Spleen (tissue), 11 donors: ENCODE data around the gene ABHD16B. TPM values are rescaled to one million over a fixed set of nuclear protein-coding genes. Genes with fewer than 3 reads are reported as not detected.
"Not testable (repeated sequence)": the region's sequence is repeated elsewhere in the genome, so short reads cannot be mapped to it uniquely, and the experiment has no call there.

Experiments used
- DNase-seq: peaks from one replicate; pipeline ENCODE4 v3.0.0-alpha.2; 2020
- H3K27ac ChIP-seq, 8 donors: fragments of 200-600 bp; sonication (generic) in 7 of 8; 1 replicate in 4 of 8; 2 replicates in 4 of 8; pipeline versions ENCODE4 v1.5.0 to v1.8.0; 2016 to 2021; ENCODE audit warnings: inconsistent platforms in 4 of 8, mild to moderate bottlenecking in 4 of 8, moderate library complexity in 1 of 8
- H3K27me3 ChIP-seq, 7 donors: fragments of 200-600 bp; sonication (generic) in 6 of 7; replicated peaks in 1 of 7; 1 replicate in 4 of 7; 2 replicates in 3 of 7; pipeline versions ENCODE4 v1.5.0 to v1.8.0; 2016 to 2021; ENCODE audit warnings: inconsistent platforms in 3 of 7, mild to moderate bottlenecking in 1 of 7
- H3K36me3 ChIP-seq, 6 donors: fragments of 200-600 bp; sonication (generic) in 5 of 6; 1 replicate in 4 of 6; 2 replicates in 2 of 6; pipeline versions ENCODE4 v1.5.0 to v1.8.0; 2016 to 2021; ENCODE audit warnings: inconsistent platforms in 2 of 6
- H3K4me1 ChIP-seq, 6 donors: fragments of 200-600 bp; sonication (generic) in 5 of 6; 1 replicate in 3 of 6; 2 replicates in 3 of 6; pipeline versions ENCODE4 v1.5.0 to v1.8.0; 2016 to 2021; ENCODE audit warnings: inconsistent platforms in 3 of 6
- H3K4me3 ChIP-seq, 8 donors: fragments of 200-600 bp; sonication (generic) in 7 of 8; 1 replicate in 4 of 8; 2 replicates in 4 of 8; pipeline versions ENCODE4 v1.5.0 to v1.8.0; 2016 to 2021; ENCODE audit warnings: inconsistent platforms in 4 of 8, mild to moderate bottlenecking in 4 of 8, moderate library complexity in 2 of 8
- H3K9me3 ChIP-seq, 8 donors: fragments of 200-600 bp; sonication (generic) in 7 of 8; 1 replicate in 4 of 8; 2 replicates in 4 of 8; pipeline versions ENCODE4 v1.5.0 to v1.8.0; 2016 to 2021; ENCODE audit warnings: inconsistent platforms in 4 of 8
- CTCF ChIP-seq, 11 experiments: fragments of 200-600 bp in 7 of 11; fragments of 450-650 bp in 4 of 11; sonication (generic) in 4 of 11; IDR thresholded peaks in 8 of 11; conservative IDR thresholded peaks in 3 of 11; 1 replicate in 7 of 11; 2 replicates in 4 of 11; pipeline versions ENCODE4 v1.4.0 to v1.8.0; 2016 to 2021; ENCODE audit warnings: antibody characterized with exemption in 11 of 11, inconsistent platforms in 4 of 11, mild to moderate bottlenecking in 1 of 11
- POLR2A ChIP-seq, 3 donors: fragments of 450-650 bp; IDR thresholded peaks; one replicate each; pipeline ENCODE4 v1.5.1; 2017; ENCODE audit warnings: antibody characterized with exemption in 3 of 3, mild to moderate bottlenecking in 1 of 3
- POLR2AphosphoS5 ChIP-seq, 3 donors: sonication (generic); formaldehyde crosslinking; IDR thresholded peaks; one replicate each; pipeline ENCODE4 v1.5.1; 2017; ENCODE audit warnings: antibody characterized with exemption in 3 of 3
- WGBS, 5 donors: extraction: QIAGEN DNeasy Blood & Tissue Kit in 3 of 5; methylation state at CpG; one replicate each; pipeline versions ENCODE4 v1.1.5 to v1.1.7; 2013 to 2018; 5-methylcytosine and 5-hydroxymethylcytosine counted together
- intact Hi-C: fragments of 100-400 bp; cut with DNase I; formaldehyde crosslinking; loops from one replicate; pipeline ENCODE4 v1.15.0; 2023; ENCODE audit warnings: low total_unique reads
- polyA plus RNA-seq, 3 donors: library from polyadenylated mRNA; stranded (reverse); fragments of 200-250 nt; gene quantifications; one replicate each; pipeline ENCODE4 v1.2.1, GENCODE V29; 2013
- total RNA-seq, 7 donors: library from RNA; depleted of rRNA in 3 of 7; stranded (reverse); fragments of >200 nt in 3 of 7; fragmentation: NEBNext Ultra II Directional in 4 of 7; extraction: Animal tissue kit (Norgen Biotek cat#: 25700) in 4 of 7; gene quantifications; one replicate each; pipeline versions ENCODE4 v1.1.0 to v1.2.1, GENCODE V29; 2016 to 2021
- donor health status: healthy with polysubstance abuse.
- donor health status: DM: no; HTN: no; CAD: no; lungs with moderate emphysema.
- donor health status: DM: no; HTN: no; CAD: no.
- donor health status: Bipolar disorder and iron deficiency.
- donor health status: healthy.
- donor health status: DM: no; HTN: no; CAD: no.
- donor health status: DM: yes; HTN: yes; CAD: no.

The ABHD16B gene
- total and polyA plus RNA-seq, 10 donors = 0.49 to 0.86 (median 0.57) TPM; not detected in 7

- peaks cover 0 to 70% (median 21%) of the 10 kb centered on the region in 7 donors for H3K27me3 ChIP-seq
- H3K4me1 ChIP-seq = peaks cover 26 to 68% (median 45%) of the 10 kb centered on the region in 6 donors
- peak overlapping the region in 2 of 8 donors; percentile 51 to 99 for H3K27ac ChIP-seq
- TF ChIP-seq CTCF (IDR thresholded peaks at IDR 0.05 in 8 of 11, conservative IDR thresholded peaks at IDR 0.05 in 3 of 11) (no peak), POLR2AphosphoS5 (IDR thresholded peaks at IDR 0.05) (peak in 1 of 3 donors; percentile 43), POLR2A (IDR thresholded peaks at IDR 0.05) (no peak)
- H3K4me3 ChIP-seq = no peak overlapping the region
- 60 to 68% (median 63%) methylated on average over 27 of the region's 27 CpGs for WGBS, 5 donors
- no peak for DNase-seq
- no peaks in the 10 kb centered on the region for H3K36me3 ChIP-seq
- no peaks in the 10 kb centered on the region for H3K9me3 ChIP-seq
- intact Hi-C loops = no loop called here
These were observed 10.4 kb upstream of the ABHD16B start for GRCh38 chr20:63850689-63851547.

GRCh38 chr20:63851548-63851943 lies 9.8 kb upstream of the ABHD16B start:
- 80 to 91% (median 84%) methylated on average over 14 of the region's 14 CpGs for WGBS, 5 donors

GRCh38 chr20:63853733-63854068 lies 7.6 kb upstream of the ABHD16B start:
- peaks cover 38 to 69% (median 52%) of the 10 kb centered on the region in 6 donors for H3K4me1 ChIP-seq
- DNase-seq, H3K4me3 ChIP-seq, intact Hi-C loops, H3K9me3 ChIP-seq, H3K36me3 ChIP-seq: not testable (repeated sequence)
- 43 to 54% (median 46%) methylated on average over 4 of the region's 4 CpGs for WGBS, 5 donors
- H3K27ac ChIP-seq = peak overlapping the region; percentile 75 to 99 (median 82)
- H3K27me3 ChIP-seq = peaks cover 0 to 42% (median 11%) of the 10 kb centered on the region in 7 donors

More at GRCh38 chr20:63851548-63851943, 9.8 kb upstream of the ABHD16B start:
- H3K4me3 ChIP-seq, intact Hi-C loops, DNase-seq, H3K9me3 ChIP-seq, H3K36me3 ChIP-seq: not testable (repeated sequence)
- peak overlapping the region in 3 of 8 donors; percentile 13 to 99 (median 51) for H3K27ac ChIP-seq
- peaks cover 26 to 68% (median 45%) of the 10 kb centered on the region in 6 donors for H3K4me1 ChIP-seq
- H3K27me3 ChIP-seq = peaks cover 0 to 64% (median 15%) of the 10 kb centered on the region in 7 donors

DNA sequence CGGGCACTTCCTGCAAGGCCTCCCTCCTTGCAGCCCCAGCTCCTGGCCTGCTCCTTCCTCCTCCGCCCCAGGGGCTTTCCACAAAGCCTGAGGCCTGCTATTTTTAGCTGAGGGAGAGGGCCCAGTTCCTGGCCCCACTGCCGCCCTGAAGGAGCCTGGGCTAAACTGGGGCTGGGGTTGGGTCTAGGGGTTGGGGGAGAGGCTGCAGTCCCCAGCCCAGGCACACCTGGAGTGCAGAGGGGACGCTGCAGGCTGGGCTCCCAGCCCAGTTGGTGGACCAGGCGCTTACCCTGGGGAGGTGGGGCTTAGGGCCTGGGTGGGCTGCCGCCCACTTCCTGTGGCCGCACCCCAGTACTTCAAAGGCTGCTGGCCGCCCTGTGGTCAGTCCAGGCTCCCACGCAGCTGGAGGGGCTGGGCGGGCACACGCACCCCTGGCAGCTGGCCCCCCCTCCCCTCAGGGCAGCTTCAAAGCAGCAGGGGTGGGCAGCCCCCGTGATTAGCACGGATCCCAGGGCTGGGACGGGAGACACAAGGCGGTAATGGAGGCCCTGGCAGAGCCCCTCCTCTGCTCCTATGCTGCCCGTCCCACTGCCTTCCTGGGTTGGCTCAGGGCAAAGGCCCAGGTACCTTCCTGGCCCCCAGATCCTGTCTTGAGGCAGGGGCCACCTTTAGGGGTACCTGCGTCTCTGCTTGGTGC lies 7.1 kb upstream of the ABHD16B start:
- H3K4me3 ChIP-seq = peak overlapping the region in 1 of 8 donors; percentile 21

GRCh38 chr20:63854766-63855362 lies 6.4 kb upstream of the ABHD16B start:
- Histone ChIP-seq H3K4me1 (peaks cover 48 to 80% (median 63%) of the 10 kb centered on the region in 6 donors), H3K27ac (peak overlapping the region; percentile 75 to 99 (median 82)), H3K36me3 (no peaks in the 10 kb centered on the region), H3K4me3 (peak overlapping the region in 1 of 8 donors; percentile 21), H3K9me3 (no peaks in the 10 kb centered on the region), H3K27me3 (peaks cover 0 to 37% (median 11%) of the 10 kb centered on the region in 7 donors)
- DNase-seq = peak; percentile 80
- peak in 2 of 3 donors; percentile 5 to 55 for TF ChIP-seq POLR2AphosphoS5 (IDR thresholded peaks at IDR 0.05)
- no peak for TF ChIP-seq POLR2A (IDR thresholded peaks at IDR 0.05)
- intact Hi-C loops = no loop called here
- WGBS, 5 donors = 8 to 27% (median 14%) methylated on average over 18 to 26 of the region's 26 CpGs

More for the DNA sequence above, 7.1 kb upstream of the ABHD16B start:
- TF ChIP-seq POLR2A (IDR thresholded peaks at IDR 0.05) (no peak), POLR2AphosphoS5 (IDR thresholded peaks at IDR 0.05) (peak in 2 of 3 donors; percentile 59 to 72)
- intact Hi-C loops = no loop called here
- Histone ChIP-seq H3K27me3 (peaks cover 0 to 37% (median 11%) of the 10 kb centered on the region in 7 donors), H3K9me3 (no peaks in the 10 kb centered on the region), H3K4me1 (peaks cover 42 to 74% (median 57%) of the 10 kb centered on the region in 6 donors), H3K27ac (peak overlapping the region; percentile 75 to 99 (median 82)), H3K36me3 (no peaks in the 10 kb centered on the region)
- DNase-seq = peak; percentile 79
- WGBS, 5 donors = 8 to 24% (median 17%) methylated on average over 2 to 17 of the region's 17 CpGs
